AG20443 (cell line): Measurements from ENCODE around the gene BCL2L12.

ENCODE experiments used
- DNase-seq: peaks from one replicate; pipeline ENCODE4 v3.0.0; 2012; ENCODE audit warnings: low spot score, mixed read lengths

Gene BCL2L12

GRCh38 chr19:49685845-49686332 is 20.2 kb downstream of the BCL2L12 start:
- no peak for DNase-seq

DNA sequence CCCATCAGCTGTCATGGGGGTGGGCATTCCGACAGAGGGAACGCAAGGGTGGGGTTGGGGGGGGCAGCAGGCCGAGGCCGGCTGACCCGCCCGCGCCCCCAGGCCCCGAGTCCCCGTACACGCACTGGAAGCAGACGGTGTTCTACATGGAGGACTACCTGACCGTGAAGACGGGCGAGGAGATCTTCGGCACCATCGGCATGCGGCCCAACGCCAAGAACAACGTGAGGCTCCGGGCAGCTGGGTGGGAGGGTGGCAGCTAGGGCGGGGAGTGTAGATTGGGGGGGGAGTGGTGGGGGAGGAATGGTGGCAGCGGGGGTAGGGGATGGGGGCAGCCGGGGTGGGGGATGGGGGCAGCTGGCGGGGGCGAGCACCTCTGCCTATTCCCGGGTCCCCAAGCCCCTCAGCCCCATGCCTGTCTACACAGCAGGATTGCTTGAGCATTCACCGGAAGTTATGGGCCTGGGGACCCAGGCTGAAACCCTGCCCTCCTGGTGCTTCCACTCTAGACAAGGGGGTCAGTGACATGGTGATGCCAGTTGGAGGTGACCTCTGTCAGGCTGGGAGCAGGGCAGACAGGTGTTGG is 20.9 kb downstream of the BCL2L12 start:
- no peak for DNase-seq

DNA sequence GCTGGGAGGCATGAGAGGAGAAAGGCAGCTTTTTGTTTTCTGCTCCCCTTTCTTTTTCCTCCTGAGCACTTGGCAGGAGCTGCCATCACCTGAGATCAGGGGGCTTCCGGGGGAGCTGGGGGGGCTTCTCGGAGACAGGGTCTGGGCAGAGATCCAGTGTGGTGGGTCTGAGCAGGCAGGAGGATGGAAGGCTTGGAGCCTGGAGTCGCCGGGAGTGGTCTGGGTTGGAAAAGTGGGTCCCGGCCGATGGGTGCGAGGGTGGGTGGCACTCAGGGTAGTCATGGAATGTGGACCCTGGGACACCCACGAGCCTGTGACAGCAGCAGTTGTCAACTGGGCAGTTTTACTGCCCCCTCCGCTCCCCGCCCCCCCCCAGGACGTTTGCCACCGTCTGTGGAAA is 21.4 kb downstream of the BCL2L12 start:
- no peak for DNase-seq

- no peak for DNase-seq
Measured at GRCh38 chr19:49687566-49688316, 22.0 kb downstream of the BCL2L12 start.

DNA sequence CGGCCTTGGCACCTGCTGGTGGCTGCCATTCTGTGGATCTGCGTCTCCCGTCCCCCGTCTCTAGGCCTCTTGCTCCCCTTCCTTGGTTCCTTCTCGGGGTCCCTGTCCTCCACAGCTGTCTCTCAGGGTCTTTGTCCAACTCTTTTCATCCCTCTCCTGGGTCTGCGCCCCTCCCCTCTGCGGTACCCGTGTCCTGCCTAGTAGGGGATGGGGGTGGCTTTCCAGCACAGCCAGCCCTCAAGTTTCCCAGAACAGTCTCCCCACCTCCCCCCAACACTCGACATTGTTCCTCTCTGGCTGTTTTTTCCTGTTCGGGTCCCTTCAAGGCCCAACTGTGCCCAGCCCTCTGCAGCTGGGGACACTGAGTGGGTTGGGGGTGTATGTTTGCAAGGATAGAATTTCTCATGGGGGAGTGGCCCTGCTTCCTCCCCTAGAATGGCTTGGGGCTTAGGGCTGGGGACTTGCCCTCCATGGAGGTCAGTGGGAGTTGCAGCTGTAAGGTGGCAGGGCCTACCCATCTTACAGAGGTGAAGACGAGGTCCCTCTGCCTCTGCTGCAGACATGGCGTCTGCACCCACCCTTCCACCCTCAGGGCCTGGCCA is 22.9 kb downstream of the BCL2L12 start:
- DNase-seq: no peak

DNA sequence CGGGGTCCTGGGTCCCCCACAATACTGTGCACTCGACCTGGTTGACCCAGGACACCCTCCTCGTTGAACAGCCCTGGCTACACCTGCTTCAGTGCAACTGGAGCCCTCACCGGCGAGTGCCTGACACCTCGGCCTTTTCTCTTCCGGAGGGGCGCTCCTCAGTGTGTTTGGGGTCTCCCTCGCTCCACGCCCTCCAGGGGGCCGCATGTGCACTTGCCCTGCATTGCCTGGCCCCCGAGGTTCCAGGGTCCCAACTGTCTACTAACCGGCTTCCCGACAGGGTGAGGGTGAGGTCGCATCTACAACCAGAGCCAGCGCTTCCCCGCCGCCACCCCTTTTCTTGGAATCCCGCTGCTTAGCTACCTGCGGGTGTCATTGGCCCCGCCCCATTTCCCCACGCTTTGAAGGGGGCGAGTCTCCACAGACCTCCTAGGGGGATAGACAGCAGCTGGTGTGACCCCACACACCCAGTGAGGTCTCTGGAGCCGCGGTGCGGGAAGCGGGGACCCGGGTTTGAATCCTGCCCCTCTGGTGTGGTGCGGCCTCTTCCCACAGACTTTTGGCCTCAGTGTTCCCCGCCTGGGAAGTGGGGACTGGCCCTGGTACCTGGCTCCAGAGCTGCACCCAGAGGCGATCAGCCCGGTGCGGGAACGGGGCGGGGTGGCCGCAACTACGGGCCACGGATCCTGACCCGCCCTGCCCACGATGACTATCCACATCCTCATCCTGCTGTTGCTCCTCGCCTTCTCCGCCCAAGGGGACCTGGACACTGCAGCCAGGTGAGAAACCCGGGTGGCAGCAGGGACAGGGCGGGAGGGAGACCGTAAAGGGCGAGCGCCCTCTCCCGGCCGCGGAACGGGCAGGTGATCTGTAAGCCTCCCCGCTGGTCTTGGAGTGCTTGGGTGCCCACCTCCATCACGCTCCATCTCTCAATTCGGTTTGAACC is 23.7 kb downstream of the BCL2L12 start, which contains the start of gene ADM5:
TSS of gene ADM5 (plus strand) at position 462 of the 946 bp plus-strand sequence. CDS start at position 706, 244 bp downstream.
- peak; percentile 38 for DNase-seq

DNA sequence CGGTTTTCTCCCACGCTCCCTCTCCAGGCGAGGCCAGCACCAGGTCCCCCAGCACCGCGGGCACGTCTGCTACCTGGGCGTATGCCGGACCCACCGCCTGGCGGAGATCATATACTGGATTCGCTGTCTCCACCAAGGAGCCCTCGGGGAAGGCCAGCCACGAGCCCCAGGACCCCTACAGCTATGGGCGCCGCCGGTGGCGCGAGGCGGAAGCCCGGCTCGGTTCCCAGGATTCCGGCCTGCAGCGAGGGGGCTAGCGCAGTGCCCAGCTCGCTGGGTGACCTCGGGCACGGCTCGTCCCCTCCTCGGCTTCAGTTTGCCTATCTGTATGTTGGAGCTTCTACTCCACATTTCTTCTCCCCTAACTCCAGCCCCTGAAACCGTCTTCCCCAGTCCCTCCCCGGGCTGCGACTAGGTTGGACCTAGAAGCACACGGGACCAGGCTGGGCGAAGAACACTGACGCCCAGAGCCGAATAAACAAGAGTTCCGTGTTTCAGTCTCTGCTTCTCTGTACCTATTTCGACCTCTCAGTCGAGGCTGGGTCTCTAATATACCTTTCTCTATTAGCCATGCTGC is 24.4 kb downstream of the BCL2L12 start:
- no peak for DNase-seq

GRCh38 chr19:49690656-49691242 is 25.0 kb downstream of the BCL2L12 start, which contains the start of gene CPT1C:
TSS of gene CPT1C (plus strand) at chr19:49691116. CDS start at chr19:49692253, 1,137 bp downstream.
- DNase-seq: peak; percentile 94

DNA sequence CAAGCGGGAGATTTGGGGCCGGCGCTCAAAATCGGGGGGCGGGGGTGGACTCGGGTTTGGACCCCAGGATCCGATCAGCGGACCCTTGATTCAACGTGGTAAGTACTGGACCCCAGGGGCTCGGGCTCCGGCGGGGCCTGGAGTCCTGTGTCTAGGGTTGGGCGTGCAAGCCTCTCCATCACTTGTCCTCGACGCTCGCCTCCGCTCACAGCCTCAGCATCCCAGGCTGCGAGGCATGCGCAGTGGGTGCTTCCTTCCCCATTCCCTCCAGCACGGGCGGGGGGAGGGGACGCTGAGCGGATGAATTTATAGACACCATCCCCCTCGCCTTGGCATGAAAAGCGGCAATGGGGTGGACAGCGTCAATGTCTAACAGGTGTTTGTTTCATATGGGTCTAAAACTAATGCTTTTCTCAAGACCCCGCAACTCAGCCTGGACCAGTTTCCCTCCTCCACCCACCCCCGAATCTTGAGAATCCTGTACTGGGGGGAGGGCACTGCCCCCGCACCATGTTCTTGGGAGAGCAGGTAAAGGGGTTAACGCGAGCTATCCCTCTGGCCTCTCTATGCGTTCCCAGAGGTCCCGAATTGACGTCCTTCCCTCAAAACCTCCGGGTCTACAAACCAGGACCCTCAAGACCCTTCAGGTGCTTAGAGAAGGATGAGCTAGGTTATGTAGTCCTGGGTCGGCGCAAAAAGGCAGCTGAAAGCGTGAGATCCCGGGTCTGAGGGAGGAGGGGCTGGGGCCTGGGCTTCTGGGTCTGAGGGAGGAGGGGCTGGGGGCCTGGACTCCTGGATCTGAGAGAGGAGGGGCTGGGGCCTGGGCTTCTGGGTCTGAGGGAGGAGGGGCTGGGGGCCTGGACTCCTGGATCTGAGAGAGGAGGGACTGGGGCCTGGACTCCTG is 25.8 kb downstream of the BCL2L12 start:
- DNase-seq: peak; percentile 96

- DNase-seq: no peak
Measured at GRCh38 chr19:49692147-49692506, 26.4 kb downstream of the BCL2L12 start.

DNA sequence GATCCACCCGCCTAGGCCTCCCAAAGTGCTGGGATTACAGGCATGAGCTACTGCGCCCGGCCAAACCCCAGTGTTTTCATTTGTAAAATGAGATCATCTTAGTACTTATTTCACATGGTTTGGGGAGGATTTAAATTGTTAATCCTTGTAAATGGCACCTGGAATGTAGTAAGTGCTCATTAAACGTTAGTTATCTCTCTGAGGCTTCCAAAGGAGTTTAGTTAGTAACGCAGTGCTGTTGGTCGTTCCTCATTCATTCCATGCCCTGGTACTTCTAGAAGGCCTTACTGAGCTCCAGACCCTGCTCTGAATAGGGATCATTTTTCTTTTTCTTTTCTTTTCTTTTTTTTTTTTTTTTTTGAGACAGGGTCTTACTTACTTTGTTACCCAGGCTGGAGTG is 30.4 kb downstream of the BCL2L12 start:
- no peak for DNase-seq

DNA sequence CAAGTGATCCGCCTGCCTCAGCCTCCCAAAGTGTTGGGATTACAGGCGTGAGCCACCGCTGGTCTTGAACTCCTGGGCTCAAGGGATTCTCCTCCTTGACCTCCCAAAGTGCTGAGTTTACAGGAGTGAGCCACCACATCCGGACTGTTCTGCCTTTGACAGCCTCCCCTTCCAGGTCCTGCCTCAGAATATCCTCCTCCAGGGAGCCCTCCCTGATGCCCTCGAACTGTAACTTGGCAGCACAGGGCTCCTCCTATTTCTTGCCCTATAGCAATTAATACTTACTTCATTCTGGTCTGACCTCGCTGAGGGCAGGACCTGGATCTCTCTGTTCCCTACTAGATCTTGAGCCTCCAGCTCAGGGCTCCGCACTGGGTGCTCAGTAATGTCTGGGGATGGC is 31.1 kb downstream of the BCL2L12 start:
- no peak for DNase-seq

GRCh38 chr19:49699364-49699763 is 33.6 kb downstream of the BCL2L12 start:
- DNase-seq: no peak

DNA sequence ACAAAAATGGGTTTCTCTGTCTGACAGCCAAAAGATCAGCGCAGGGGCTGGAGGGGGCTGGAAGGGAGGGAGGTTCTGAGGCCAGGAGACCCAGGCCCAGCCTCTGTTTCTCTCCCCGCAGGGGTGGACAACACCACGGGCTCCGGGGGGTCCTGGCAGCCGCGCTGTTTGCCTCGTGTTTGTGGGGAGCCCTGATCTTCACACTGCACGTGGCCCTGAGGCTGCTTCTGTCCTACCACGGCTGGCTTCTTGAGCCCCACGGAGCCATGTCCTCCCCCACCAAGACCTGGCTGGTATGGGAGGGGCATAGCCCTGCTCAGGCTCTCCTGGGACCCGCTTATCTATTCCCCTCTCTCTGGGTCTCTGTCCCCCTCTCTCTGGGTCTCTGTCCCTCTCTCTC is 34.8 kb downstream of the BCL2L12 start:
- no peak for DNase-seq

DNA sequence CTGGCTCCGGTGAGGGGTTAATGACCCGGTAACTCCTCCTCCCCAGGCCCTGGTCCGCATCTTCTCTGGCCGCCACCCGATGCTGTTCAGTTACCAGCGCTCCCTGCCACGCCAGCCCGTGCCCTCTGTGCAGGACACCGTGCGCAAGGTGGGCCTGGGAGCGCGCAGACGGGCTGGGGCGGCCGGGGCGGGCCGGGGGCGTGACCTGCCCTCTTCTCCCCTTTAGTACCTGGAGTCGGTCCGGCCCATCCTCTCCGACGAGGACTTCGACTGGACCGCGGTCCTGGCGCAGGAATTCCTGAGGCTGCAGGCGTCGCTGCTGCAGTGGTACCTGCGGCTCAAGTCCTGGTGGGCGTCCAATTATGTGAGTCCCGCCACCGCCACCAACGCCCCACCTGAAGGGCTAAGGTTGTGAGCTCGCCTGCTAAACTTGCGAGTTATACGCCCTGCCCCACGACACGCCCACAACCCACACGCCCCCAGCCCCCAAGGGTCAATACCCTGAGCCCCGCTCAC is 35.6 kb downstream of the BCL2L12 start:
- no peak for DNase-seq

DNA sequence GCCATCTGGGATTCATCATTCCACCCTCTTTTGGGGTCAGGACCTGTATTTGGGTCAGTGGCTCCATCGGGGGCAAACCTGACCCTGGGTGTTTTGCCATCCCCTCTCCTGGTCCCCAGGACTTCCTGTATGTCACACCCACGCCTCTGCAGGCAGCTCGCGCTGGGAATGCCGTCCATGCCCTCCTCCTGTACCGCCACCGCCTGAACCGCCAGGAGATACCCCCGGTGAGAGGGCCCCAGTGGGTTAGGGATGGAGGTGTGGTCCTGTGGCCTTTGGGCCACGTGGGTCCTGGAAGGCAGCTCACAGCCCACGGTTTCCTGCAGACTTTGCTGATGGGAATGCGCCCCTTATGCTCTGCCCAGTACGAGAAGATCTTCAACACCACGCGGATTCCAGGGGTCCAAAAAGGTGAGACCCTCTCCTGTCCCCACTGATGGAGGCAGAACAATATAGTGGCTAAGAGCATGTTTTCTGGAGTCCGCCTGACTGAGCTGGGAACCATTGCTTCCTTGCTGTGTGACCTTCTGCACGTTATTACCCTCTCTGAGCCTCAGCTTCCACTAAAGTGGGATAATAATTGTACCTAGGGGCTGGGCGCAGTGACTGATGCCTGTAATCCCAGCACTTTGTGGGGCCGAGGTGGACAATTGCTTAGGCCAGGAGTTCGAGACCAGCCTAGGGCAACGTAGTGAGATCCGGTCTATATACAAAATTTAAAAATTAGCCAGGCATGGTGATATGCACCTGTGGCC is 39.3 kb downstream of the BCL2L12 start:
- no peak for DNase-seq

DNA sequence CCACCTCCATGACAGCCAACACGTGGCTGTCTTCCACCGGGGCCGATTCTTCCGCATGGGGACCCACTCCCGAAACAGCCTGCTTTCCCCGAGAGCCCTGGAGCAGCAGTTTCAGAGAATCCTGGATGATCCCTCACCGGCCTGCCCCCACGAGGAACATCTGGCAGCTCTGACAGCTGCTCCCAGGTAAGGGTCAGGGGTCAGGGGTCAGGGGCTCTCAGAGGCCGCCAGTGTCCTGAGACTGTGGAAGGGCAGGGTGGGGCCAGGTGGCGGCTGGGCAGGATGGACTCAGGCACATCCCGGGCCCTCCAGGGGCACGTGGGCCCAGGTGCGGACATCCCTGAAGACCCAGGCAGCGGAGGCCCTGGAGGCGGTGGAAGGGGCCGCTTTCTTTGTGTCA is 40.2 kb downstream of the BCL2L12 start:
- DNase-seq: no peak

DNA sequence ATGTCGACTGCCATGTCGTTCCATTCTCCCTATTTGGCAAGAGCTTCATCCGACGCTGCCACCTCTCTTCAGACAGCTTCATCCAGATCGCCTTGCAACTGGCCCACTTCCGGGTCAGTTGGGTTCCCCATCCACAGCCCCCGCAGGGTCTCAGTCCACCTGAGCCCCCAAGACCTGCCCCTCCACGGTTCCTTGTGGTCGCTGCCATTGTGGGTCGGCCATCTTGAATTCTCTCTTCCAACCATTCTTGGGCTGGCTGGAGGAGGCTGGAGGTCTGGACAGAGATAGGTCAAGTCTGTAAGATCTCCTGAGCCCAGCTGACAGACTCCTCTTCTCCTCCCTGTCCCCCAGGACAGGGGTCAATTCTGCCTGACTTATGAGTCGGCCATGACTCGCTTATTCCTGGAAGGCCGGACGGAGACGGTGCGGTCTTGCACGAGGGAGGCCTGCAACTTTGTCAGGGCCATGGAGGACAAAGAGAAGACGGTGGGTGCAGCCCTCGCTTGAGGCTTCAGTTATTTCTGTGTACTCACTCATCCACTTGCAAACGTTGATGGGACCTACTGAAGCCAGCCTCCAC is 44.7 kb downstream of the BCL2L12 start:
- peak; percentile 54 for DNase-seq

DNA sequence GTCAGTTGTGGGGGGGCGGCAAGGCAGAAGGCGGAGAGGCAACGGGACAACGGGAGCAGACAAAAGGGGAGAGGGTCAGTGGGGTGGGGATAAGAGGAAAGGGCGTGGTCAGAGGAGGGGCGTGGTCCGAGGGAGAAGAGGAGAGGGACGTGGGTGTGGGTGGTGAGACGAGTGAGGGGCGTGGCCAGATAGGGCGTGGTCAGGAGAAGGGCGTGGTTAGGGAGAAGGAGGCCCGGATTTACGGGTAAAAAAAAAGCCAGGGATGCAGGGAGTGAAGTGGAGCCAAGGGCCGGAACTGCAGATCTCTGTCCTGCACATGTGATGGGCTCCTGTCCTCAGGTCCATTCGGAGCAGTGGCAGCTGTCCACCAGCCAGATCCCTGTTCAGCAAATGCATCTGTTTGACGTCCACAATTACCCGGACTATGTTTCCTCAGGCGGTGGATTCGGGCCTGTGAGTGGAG is 46.7 kb downstream of the BCL2L12 start:
- DNase-seq: peak; percentile 86
